ENCODE measurements around the gene TRIM37.

The TRIM37 gene

DNA sequence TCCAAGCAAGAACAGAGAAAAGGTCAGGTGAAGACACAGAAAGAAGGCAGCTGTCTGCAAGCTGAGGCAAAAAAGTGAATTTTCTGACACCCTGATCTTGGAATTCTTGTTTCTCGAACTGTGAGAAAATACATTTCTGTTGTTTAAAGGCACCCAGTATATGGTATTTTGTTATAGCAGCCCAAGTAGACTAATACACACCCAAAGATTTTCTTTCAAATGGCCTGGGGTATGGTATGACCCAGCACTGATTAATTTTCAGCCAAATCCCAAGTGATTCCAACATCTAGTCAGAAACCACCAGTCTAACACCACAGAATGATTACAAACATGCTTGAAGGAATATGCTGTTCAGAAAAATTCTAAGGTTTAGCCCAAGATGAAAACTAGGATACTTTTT, 36.8 kb downstream of the TRIM37 start:
- TF ChIP-seq CTCF (IDR thresholded peaks at IDR 0.05) = no peak
- Histone ChIP-seq H3K27ac (no peak overlapping the region), H3K4me3 (no peak overlapping the region)
- DNase-seq (ENCODE audit: low spot score) = no peak

DNA sequence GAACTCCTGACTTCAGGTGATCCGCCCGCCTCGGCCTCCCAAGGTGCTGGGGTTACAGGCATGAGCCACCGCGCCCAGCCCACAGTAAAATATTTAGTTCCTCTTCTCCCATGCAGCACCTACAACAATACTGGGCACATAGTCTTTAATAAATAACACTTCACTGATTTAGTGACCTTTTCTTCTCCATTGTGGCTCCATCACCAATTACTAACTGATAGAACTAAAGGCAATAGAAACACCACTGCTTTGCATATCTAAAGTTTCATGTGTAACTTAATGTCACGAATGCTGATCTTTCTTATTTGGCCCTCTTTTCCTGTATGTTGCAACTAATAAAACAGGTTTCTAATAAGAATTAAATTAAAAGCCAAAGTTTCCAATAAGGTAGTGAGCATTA, 38.9 kb downstream of the TRIM37 start:
- no peak overlapping the region for H3K4me3 ChIP-seq
- no peak for DNase-seq (ENCODE audit: low spot score)
- H3K27ac ChIP-seq = no peak overlapping the region
- TF ChIP-seq CTCF (IDR thresholded peaks at IDR 0.05) = no peak

GRCh38 chr17:59067340-59067739, 39.3 kb downstream of the TRIM37 start:
- Histone ChIP-seq H3K4me3 (no peak overlapping the region), H3K27ac (no peak overlapping the region)
- no peak for DNase-seq (ENCODE audit: low spot score)
- TF ChIP-seq CTCF (IDR thresholded peaks at IDR 0.05) = no peak

GRCh38 chr17:59062509-59062908, 44.2 kb downstream of the TRIM37 start:
- H3K27ac ChIP-seq = no peak overlapping the region
- no peak for TF ChIP-seq CTCF (IDR thresholded peaks at IDR 0.05)
- no peak for DNase-seq (ENCODE audit: low spot score)
- H3K4me3 ChIP-seq = no peak overlapping the region

- no peak for DNase-seq (ENCODE audit: low spot score)
- H3K4me3 ChIP-seq = no peak overlapping the region
- TF ChIP-seq CTCF (IDR thresholded peaks at IDR 0.05) = no peak
- no peak overlapping the region for H3K27ac ChIP-seq
These were observed 49.8 kb downstream of the TRIM37 start for GRCh38 chr17:59056857-59057256.

GRCh38 chr17:59049798-59050197, 56.9 kb downstream of the TRIM37 start:
- Histone ChIP-seq H3K4me3 (no peak overlapping the region), H3K27ac (no peak overlapping the region)
- no peak for DNase-seq (ENCODE audit: low spot score)
- no peak for TF ChIP-seq CTCF (IDR thresholded peaks at IDR 0.05)

GRCh38 chr17:59047616-59048015, 59.1 kb downstream of the TRIM37 start:
- TF ChIP-seq CTCF (IDR thresholded peaks at IDR 0.05) = no peak
- Histone ChIP-seq H3K4me3 (no peak overlapping the region), H3K27ac (no peak overlapping the region)
- DNase-seq (ENCODE audit: low spot score) = no peak
